ENCODE data around the gene EXD2.
"Not testable (repeated sequence)": the region's sequence is repeated elsewhere in the genome, so short reads cannot be mapped to it uniquely, and the experiment has no call there.

EXD2 gene

GRCh38 chr14:69284170-69284569 is 92.9 kb downstream of the EXD2 start:
- no peak for DNase-seq

DNA sequence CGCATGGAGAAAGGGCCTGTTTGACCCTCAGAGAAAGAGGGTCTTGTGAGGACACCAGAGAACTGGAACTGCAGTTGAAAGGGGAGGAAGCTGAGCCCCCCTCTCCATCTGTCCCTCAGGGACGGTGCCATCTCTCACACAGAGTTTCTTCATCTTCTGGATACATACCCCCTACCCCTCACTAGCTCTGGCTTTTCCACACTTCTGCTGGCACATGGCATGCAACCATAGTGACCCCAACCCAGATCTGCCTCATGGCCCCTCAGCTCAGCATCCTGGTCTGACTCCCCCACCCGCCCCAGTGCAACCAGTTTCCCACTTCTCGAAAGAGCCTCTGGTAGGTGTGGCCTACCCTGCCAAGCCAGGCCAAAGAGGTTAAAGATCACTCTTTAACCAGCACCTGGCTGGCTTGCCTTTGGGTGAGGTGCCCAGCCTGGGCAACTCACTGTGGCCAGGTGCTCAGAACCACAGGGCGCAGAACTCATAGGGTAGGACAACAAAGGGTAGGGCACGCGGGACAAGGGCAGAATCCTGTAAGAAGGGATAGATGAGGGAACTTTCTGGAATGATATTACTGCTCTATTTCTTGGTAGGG is 94.5 kb downstream of the EXD2 start:
- DNase-seq: no peak

GRCh38 chr14:69287098-69288010 is 96.1 kb downstream of the EXD2 start:
- no peak for DNase-seq

GRCh38 chr14:69288011-69288771 is 96.9 kb downstream of the EXD2 start:
- DNase-seq: no peak

- no peak for DNase-seq
Observed at GRCh38 chr14:69288956-69289705, 97.8 kb downstream of the EXD2 start.

- no peak for DNase-seq
Observed at GRCh38 chr14:69289811-69290520, 98.7 kb downstream of the EXD2 start.

- not testable (repeated sequence) for DNase-seq
Observed at GRCh38 chr14:69290881-69291280, 99.6 kb downstream of the EXD2 start.

- DNase-seq: no peak
Observed at GRCh38 chr14:69291396-69291795, 100.1 kb downstream of the EXD2 start.

DNA sequence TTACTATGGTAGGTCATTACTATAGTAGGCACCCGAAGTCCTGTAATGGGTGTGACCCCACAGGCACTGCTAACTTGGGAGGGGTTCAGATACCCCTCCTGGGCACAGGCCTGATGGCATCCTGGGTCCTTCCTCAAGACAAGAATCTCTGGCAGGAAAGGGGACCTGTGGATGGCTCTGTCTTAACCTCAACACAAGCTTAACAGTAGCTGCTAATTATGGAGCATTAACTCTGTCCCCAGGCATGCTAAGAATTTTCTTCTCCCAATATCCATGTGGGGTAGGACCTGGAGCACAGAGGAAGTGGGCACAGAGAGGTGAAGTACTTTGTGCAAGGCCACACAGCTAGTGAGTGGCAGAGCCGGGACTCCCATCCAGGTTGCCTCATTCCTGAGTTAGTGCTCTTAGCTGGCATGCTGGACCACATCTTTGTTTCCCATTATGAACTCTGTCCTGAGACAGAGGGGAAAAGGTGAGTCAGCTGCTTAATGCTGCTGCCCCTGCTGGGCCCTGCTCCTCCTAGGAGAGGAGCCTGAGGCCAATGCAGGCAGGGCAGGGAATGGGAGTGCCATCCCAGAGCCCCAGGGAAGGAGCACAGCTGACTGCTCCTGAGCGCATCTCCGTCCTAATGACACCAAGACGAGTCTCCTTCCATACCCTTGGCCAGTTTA is 100.7 kb downstream of the EXD2 start:
- no peak for DNase-seq
